PFSK-1 (cell line): ENCODE results near the gene KIAA0825.

Source experiments
- POLR2AphosphoS5 ChIP-seq: IDR thresholded peaks from 2 replicates; pipeline ENCODE4 v1.6.1; 2012; ENCODE audit warnings: low read depth, mild to moderate bottlenecking, control low read depth, low read length, moderate library complexity
- TAF1 ChIP-seq: IDR thresholded peaks from 2 replicates; pipeline ENCODE4 v1.6.1; 2012; ENCODE audit warnings: low read length, control low read depth, borderline replicate concordance; ENCODE audit not compliant: insufficient read depth
- TF ChIP-seq, protein P1 (sequence below), 2 experiments: IDR thresholded peaks; 2 replicates each; pipeline versions ENCODE4 v1.6.1 to v1.8.0; 2011 to 2012; ENCODE audit warnings: low read depth in 2 of 2, low read length in 2 of 2, control low read depth in 1 of 2, inconsistent platforms in 1 of 2, mild to moderate bottlenecking in 1 of 2, moderate library complexity in 1 of 2; ENCODE audit not compliant: insufficient read depth in 1 of 2

GRCh38 chr5:94125107-94125506 is 493.3 kb downstream of the KIAA0825 start:
- TF ChIP-seq POLR2AphosphoS5 (no peak), TAF1 (no peak)
- TF ChIP-seq, protein P1, sequence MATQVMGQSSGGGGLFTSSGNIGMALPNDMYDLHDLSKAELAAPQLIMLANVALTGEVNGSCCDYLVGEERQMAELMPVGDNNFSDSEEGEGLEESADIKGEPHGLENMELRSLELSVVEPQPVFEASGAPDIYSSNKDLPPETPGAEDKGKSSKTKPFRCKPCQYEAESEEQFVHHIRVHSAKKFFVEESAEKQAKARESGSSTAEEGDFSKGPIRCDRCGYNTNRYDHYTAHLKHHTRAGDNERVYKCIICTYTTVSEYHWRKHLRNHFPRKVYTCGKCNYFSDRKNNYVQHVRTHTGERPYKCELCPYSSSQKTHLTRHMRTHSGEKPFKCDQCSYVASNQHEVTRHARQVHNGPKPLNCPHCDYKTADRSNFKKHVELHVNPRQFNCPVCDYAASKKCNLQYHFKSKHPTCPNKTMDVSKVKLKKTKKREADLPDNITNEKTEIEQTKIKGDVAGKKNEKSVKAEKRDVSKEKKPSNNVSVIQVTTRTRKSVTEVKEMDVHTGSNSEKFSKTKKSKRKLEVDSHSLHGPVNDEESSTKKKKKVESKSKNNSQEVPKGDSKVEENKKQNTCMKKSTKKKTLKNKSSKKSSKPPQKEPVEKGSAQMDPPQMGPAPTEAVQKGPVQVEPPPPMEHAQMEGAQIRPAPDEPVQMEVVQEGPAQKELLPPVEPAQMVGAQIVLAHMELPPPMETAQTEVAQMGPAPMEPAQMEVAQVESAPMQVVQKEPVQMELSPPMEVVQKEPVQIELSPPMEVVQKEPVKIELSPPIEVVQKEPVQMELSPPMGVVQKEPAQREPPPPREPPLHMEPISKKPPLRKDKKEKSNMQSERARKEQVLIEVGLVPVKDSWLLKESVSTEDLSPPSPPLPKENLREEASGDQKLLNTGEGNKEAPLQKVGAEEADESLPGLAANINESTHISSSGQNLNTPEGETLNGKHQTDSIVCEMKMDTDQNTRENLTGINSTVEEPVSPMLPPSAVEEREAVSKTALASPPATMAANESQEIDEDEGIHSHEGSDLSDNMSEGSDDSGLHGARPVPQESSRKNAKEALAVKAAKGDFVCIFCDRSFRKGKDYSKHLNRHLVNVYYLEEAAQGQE (IDR thresholded peaks at IDR 0.05; ENCODE audit: insufficient read depth in 1 of 2, low read depth in 2 of 2, low read length in 2 of 2) = no peak
